ENCODE data around the gene NT5C2. TPM values are rescaled to one million over a fixed set of nuclear protein-coding genes. Genes with fewer than 3 reads are reported as not detected.

Gene NT5C2
- total and polyA plus RNA-seq, 2 of the 8 experiments (the other 6 are each of a cell fraction or from before 2014, with no cell fraction given) = 35.2 to 106 TPM

GRCh38 chr10:103072891-103073290, 120.2 kb downstream of the NT5C2 start:
- ChIA-PET POLR2A (ENCODE audit: partially characterized antibody) (no interaction called here), CTCF (ENCODE audit: partially characterized antibody) (interaction anchor here (0.6 to 10.3 kb wide), 5 partner anchors 18 to 393 kb away, joined by 3 to 137 read pairs (median 9); partner anchors contain the start of genes CNNM2 and CYP17A1)
- Histone ChIP-seq H2BK12ac (ENCODE audit: low read depth, low read length) (no peak overlapping the region), H3K4me3 (ENCODE audit: extremely low read depth in 1 of 4, insufficient read depth in 2 of 4, low read depth in 3 of 4, low read length in 4 of 4) (no peak overlapping the region), H2AFZ (ENCODE audit: low read length) (no peak overlapping the region), H3K36me3 (ENCODE audit: control insufficient read depth in 2 of 4, insufficient read depth in 4 of 4, low read length in 3 of 4) (peaks cover 0 to 6% (median 0%) of the 10 kb centered on the region in 4 experiments; a peak in 2 of 8 replicates), H3K27ac (ENCODE audit: low read depth, low read length) (no peak overlapping the region), H3K9me3 (ENCODE audit: insufficient read depth in 2 of 2, low read depth in 1 of 2, low read length in 1 of 2) (no peaks in the 10 kb centered on the region), H3K4me1 (replicated peaks in 1 of 4; ENCODE audit: control insufficient read depth in 3 of 4, insufficient read depth in 4 of 4, low read length in 3 of 4) (no peaks in the 10 kb centered on the region), H3K79me2 (ENCODE audit: control insufficient read depth in 1 of 2, insufficient read depth in 2 of 2, low read length in 2 of 2) (no peaks in the 10 kb centered on the region), H3K14ac (ENCODE audit: insufficient read length) (no peak overlapping the region), H3K9ac (replicated peaks in 1 of 4; ENCODE audit: extremely low read depth in 1 of 4, low read depth in 3 of 4, low read length in 3 of 4) (no peak overlapping the region), H3K79me1 (ENCODE audit: low read depth, low read length) (no peaks in the 10 kb centered on the region), H4K91ac (replicated peaks; ENCODE audit: insufficient read length, low read length) (no peak overlapping the region), H3K23me2 (ENCODE audit: low read depth, low read length) (no peaks in the 10 kb centered on the region), H2BK15ac (ENCODE audit: low read length) (no peak overlapping the region), H3K4ac (replicated peaks; ENCODE audit: insufficient read length, low read depth, low read length) (no peak overlapping the region), H2BK120ac (replicated peaks; ENCODE audit: low read depth, low read length) (no peak overlapping the region), H2AK5ac (ENCODE audit: low read depth, low read length) (no peak overlapping the region), H2BK20ac (ENCODE audit: low read length) (no peak overlapping the region), H2BK5ac (ENCODE audit: low read depth, low read length) (no peak overlapping the region), H4K20me1 (replicated peaks in 1 of 2; ENCODE audit: control insufficient read depth in 1 of 2, insufficient read depth in 2 of 2, low read length in 2 of 2) (peaks cover 0 to 2% of the 10 kb centered on the region in 2 experiments), H4K5ac (ENCODE audit: insufficient read length, low read depth, low read length) (no peak overlapping the region), H4K8ac (ENCODE audit: extremely low read depth, insufficient read depth, low read length) (no peak overlapping the region), H3K4me2 (ENCODE audit: insufficient read depth in 1 of 2, low read depth in 2 of 2, low read length in 2 of 2) (no peak overlapping the region), H3K27me3 (replicated peaks in 1 of 4; ENCODE audit: control insufficient read depth in 3 of 4, extremely low read depth in 1 of 4, insufficient read depth in 3 of 4, low read length in 3 of 4) (no peaks in the 10 kb centered on the region), H3K56ac (replicated peaks; ENCODE audit: insufficient read length, low read depth, low read length) (no peak overlapping the region), H3K23ac (ENCODE audit: insufficient read length) (no peak overlapping the region), H3K18ac (ENCODE audit: extremely low read depth, low read length) (no peak overlapping the region)
- DNase-seq (ENCODE audit: low read depth in 1 of 2, low spot score in 2 of 2) (no peak), FAIRE-seq (no peak)
- TF ChIP-seq ASH2L (IDR thresholded peaks at IDR 0.05; ENCODE audit: low read length) = no peak
- WGBS, 2 experiments (ENCODE audit: extremely low coverage in 1 of 2, insufficient coverage in 1 of 2, insufficient read length in 1 of 2, insufficient replicate concordance in 2 of 2, low coverage in 1 of 2, low lambda C conversion rate in 2 of 2, missing lambda C conversion rate in 1 of 2) = 93% methylated on average over 8 of the region's 8 CpGs; no CpG with 5 or more reads in 1 of the 2 experiments
